ENCODE data around the gene TFF1.

The TFF1 gene

DNA sequence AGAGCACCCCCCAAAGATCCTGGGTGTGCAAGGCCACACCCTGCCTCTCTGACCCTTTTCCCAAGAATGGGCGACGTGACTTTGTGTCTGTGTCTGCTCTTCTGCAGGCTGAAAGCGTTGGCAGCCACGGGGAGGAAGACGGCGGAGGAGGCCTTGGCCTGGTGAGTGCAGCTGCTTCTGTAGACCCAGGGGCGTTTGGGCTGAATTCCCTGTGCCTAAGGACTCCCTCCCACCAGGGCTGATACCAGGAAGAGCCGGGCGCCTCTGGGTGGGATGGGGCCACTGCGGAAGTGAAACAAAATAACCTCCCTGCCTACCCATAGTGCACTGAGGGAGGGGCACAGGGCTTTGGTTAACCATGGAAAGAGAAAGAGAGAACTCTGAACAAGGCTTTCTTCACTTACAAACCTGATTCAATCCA lies 39.9 kb upstream of the TFF1 start:
- no peak overlapping the region for H3K4me3 ChIP-seq (replicated peaks in 1 of 2; ENCODE audit: low read depth in 2 of 2, low read length in 2 of 2)
- DNase-seq (ENCODE audit: low read depth in 2 of 2), result no peak
- TF ChIP-seq CTCF (IDR thresholded peaks at IDR 0.05; ENCODE audit: low read depth, low read length), result no peak

- TF ChIP-seq CTCF (IDR thresholded peaks at IDR 0.05; ENCODE audit: low read depth, low read length), result no peak
- H3K4me3 ChIP-seq (replicated peaks in 1 of 2; ENCODE audit: low read depth in 2 of 2, low read length in 2 of 2), result no peak overlapping the region
- DNase-seq (ENCODE audit: low read depth in 2 of 2), result no peak
Observed at GRCh38 chr21:42405064-42406013, 39.0 kb upstream of the TFF1 start.

GRCh38 chr21:42404539-42404938 lies 38.2 kb upstream of the TFF1 start:
- DNase-seq (ENCODE audit: low read depth in 2 of 2), result no peak
- no peak for TF ChIP-seq CTCF (IDR thresholded peaks at IDR 0.05; ENCODE audit: low read depth, low read length)
- H3K4me3 ChIP-seq (replicated peaks in 1 of 2; ENCODE audit: low read depth in 2 of 2, low read length in 2 of 2), result no peak overlapping the region

DNA sequence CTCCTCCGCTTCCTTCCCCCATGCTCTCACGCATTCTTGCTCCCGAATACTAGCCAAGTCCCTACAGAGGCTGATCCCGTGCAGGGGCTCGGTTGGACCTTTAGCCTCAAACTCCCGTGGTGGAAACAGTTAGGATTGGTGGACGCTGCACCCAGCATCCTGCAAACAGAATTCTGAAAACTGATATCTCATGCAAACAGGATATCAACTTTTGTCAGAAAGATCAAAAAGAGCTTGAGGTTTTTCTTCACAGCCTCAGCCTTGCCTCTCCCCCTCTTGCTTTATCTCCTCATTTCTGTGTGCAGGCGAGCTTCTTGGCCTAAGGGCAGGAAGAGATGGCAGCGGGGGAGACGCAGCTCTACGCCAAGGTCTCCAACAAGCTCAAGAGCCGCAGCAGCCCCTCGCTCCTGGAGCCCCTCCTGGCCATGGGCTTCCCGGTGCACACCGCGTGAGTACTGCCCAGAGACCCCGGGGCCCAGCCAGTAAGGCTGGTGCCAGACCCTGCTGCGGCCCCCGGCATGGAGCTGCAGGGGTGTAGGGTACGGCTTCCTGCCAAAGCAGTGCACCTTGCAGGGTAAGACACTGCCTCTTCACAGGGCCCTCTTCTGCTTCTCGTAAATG lies 37.4 kb upstream of the TFF1 start, which contains the start of gene UBASH3A:
Gene UBASH3A (plus strand): TSS at position 292 of the 621 bp plus-strand sequence. CDS start 44 bp downstream, at position 336.
- TF ChIP-seq CTCF (IDR thresholded peaks at IDR 0.05; ENCODE audit: low read depth, low read length), result no peak
- H3K4me3 ChIP-seq (replicated peaks in 1 of 2; ENCODE audit: low read depth in 2 of 2, low read length in 2 of 2), result no peak within 1 kb of the TSS
- DNase-seq (ENCODE audit: low read depth in 2 of 2), result no peak

GRCh38 chr21:42401820-42402251 lies 35.5 kb upstream of the TFF1 start:
- DNase-seq (ENCODE audit: low read depth in 2 of 2), result no peak
- TF ChIP-seq CTCF (IDR thresholded peaks at IDR 0.05; ENCODE audit: low read depth, low read length), result no peak
- no peak overlapping the region for H3K4me3 ChIP-seq (replicated peaks in 1 of 2; ENCODE audit: low read depth in 2 of 2, low read length in 2 of 2)

DNA sequence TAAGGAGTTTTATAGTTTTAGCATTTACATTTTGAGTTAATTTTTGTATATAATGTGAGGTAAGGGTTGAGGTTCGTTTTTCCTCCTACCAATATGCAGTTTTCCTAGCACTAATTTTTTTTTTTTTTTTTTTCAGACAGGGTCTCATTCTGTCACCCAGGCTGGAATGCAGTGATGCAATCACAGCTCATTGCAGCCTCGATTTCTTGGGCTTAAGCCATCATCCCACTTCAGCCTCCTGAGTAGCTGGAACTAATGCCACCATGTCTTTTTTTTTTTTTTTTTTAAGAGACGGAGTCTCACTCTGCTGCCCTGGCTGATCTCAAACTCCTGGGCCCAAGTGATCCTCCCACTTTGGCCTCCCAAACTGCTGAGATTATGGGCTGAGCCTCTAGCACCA lies 34.8 kb upstream of the TFF1 start:
- peak; percentile 7 to 34 for DNase-seq (ENCODE audit: low read depth in 2 of 2)
- TF ChIP-seq CTCF (IDR thresholded peaks at IDR 0.05; ENCODE audit: low read depth, low read length), result no peak

More for the DNA sequence above, 34.8 kb upstream of the TFF1 start:
- no peak overlapping the region for H3K4me3 ChIP-seq (replicated peaks in 1 of 2; ENCODE audit: low read depth in 2 of 2, low read length in 2 of 2)

All from cardiac fibroblast (primary cell).